SH-SY5Y (cell line): ENCODE measurements around the gene ZG16B.

Experiments
- GATA2 ChIP-seq: IDR thresholded peaks from 2 replicates; pipeline ENCODE4 v1.6.1; 2011; ENCODE audit warnings: mild to moderate bottlenecking, low read depth, low read length
- GATA3 ChIP-seq: IDR thresholded peaks from 2 replicates; pipeline ENCODE4 v1.6.1; 2011; ENCODE audit warnings: low read depth, mild to moderate bottlenecking, low read length, moderate library complexity

DNA sequence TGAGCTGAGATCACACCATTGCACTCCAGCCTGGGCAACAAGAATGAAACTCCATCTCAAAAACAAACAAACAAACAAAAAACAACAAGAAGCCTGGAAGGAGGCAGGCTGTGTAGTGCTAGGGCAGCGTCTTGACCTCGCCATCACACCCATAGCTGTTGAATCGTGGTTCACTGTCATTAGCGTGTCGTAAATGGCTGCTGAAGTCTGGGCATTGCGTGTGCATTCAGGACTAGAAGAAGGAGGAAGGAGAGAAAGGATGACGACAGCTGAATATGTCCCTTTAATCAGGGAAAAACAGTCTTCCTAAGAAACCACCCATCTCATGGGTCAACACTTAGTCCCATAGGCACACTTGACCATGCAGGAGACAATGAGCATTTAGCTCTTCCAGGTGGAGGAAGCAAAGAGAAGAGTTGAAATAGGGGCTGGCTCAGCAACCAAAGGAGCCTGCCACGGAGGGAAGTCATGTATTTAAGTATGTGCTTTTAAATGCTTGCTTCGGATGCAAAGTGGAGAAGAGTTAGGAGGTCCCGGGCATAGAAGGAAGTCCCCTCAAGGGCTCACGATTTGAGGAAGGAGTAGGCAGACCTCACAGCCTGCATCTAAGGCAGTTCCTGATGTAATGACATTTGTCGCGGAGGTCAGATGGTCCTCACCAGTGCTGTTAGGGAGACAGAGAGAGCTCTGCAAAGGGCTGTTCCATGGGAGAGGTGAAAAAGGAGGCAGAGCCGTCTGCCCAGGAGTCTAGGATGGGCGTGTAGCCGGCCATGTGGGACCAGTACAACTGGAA is 19.0 kb downstream of the ZG16B start:
- TF ChIP-seq GATA3: no peak
- TF ChIP-seq GATA2: no peak
